AG04450 (cell line): Measurements from ENCODE around the gene MRPL50. TPM values are rescaled to one million over a fixed set of nuclear protein-coding genes. Genes with fewer than 3 reads are reported as not detected.

Experiments
- CTCF ChIA-PET: fragments of 300-600, 350-600 bp; formaldehyde crosslinking; extraction: SDS; loops from one replicate; lab custom pipeline; 2022; ENCODE audit warnings: antibody characterized with exemption, inconsistent platforms; lab: Charles Lee
- POLR2A ChIA-PET: fragments of 350-600 bp; formaldehyde crosslinking; extraction: SDS; loops from one replicate; lab custom pipeline; 2021; ENCODE audit warnings: antibody characterized with exemption, inconsistent platforms; lab: Yijun Ruan, JAX
- DNase-seq: peaks from one replicate; pipeline ENCODE4 v3.0.0-alpha.2; 2011; ENCODE audit warnings: low read depth, low spot score
- H3K27ac ChIP-seq: one replicate; pipeline ENCODE4 v1.5.1; 2012; ENCODE audit warnings: low read depth, low read length, control low read depth
- H3K27me3 ChIP-seq: one replicate; pipeline ENCODE4 v1.6.0; 2012; ENCODE audit warnings: low read length; ENCODE audit not compliant: control insufficient read depth, insufficient read depth
- H3K4me3 ChIP-seq: 2 replicates; pipeline ENCODE4 v1.5.1; 2011; ENCODE audit warnings: mild to moderate bottlenecking, low read depth, low read length, control low read depth
- H3K9me3 ChIP-seq: 2 replicates; pipeline ENCODE4 v1.5.1; 2012; ENCODE audit warnings: low read length; ENCODE audit not compliant: control insufficient read depth, insufficient read depth
- polyA minus RNA-seq: library from RNA; depleted of rRNA, polyadenylated mRNA; stranded (reverse); fragments of >200 nt; gene quantifications from 2 replicates; pipeline ENCODE4 v1.2.3, GENCODE V29; 2011; rRNA and poly(A)+ RNA removed
- polyA plus RNA-seq: library from polyadenylated mRNA; depleted of rRNA; stranded (reverse); fragments of >200 nt; gene quantifications from 2 replicates; pipeline ENCODE4 v1.2.3, GENCODE V29; 2011; rRNA removed
- TF ChIP-seq, protein P1 (sequence below): IDR thresholded peaks from 2 replicates; pipeline ENCODE4 v1.5.1; 2011; ENCODE audit warnings: low read depth, low read length, control low read depth, inconsistent platforms

The MRPL50 gene
- polyA plus RNA-seq (12.0 and 15.0 TPM in 2 replicates), polyA minus RNA-seq (0.87 and 2.2 TPM in 2 replicates)

DNA sequence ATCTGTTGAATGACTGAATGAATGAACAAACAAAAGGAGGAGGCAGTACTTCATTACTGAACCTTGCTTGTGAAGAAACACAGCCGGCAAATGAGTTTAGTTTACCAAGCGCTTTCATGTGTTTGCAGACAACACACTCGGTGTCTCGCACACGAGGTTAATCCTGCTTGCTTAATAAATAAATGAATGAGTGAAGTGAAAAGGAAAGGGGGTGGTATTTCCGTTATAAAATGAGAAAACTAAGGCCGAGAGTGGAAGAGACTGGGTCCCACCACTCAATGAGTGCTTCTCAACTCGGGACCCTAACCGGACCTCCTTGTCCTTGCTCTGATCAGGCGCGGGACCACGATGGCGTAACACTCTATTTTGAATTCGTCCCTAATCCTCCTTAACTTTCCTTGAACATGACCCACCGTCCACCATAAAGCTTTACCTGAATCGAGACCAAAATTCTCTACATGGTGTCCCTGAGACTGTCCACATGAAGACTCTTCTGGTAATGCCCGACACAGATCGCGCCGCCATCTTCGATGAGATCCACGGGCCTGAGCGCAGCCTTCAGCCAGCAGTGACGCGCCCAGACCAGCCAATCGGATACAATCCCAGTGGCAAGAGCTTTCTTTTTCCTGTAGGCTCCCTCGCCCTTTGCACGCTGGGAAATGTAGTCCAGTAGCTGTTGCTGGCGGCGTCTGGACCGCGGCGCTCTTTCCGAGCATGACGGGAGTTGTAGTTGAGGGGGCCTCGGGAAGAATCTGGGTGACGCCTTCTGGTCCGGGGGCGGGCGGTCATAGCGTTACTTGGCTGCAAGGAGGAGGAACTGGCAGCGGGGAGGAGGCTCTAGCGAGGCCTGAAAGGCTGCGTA is at the start of gene MRPL50, which contains the start of gene ZNF189:
MRPL50 (minus strand) TSS at position 551 of the 862 bp plus-strand sequence; CDS start at position 525, 26 bp downstream.
ZNF189 (plus strand) TSS at position 784 of the 862 bp plus-strand sequence. CDS start 306 bp downstream, outside the sequence.
- Histone ChIP-seq H3K9me3 (peaks cover 4% of the 10 kb centered on the region; the same call in 1 of the 2 replicates), H3K4me3 (peak within 1 kb of the TSS; percentile 83), H3K27ac (peak within 1 kb of the TSS; percentile 81), H3K27me3 (no peaks in the 10 kb centered on the region)
- DNase-seq = peak; percentile 95
- TF ChIP-seq, protein P1, sequence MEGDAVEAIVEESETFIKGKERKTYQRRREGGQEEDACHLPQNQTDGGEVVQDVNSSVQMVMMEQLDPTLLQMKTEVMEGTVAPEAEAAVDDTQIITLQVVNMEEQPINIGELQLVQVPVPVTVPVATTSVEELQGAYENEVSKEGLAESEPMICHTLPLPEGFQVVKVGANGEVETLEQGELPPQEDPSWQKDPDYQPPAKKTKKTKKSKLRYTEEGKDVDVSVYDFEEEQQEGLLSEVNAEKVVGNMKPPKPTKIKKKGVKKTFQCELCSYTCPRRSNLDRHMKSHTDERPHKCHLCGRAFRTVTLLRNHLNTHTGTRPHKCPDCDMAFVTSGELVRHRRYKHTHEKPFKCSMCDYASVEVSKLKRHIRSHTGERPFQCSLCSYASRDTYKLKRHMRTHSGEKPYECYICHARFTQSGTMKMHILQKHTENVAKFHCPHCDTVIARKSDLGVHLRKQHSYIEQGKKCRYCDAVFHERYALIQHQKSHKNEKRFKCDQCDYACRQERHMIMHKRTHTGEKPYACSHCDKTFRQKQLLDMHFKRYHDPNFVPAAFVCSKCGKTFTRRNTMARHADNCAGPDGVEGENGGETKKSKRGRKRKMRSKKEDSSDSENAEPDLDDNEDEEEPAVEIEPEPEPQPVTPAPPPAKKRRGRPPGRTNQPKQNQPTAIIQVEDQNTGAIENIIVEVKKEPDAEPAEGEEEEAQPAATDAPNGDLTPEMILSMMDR = no peak
- CTCF ChIA-PET = interaction anchor here (1.0 to 3.3 kb wide), 4 partner anchors 10 to 86 kb away, joined by 3 to 31 read pairs (median 5); no protein-coding TSS in a partner anchor
- POLR2A ChIA-PET = interaction anchor here (0.6 to 1.1 kb wide), 6 partner anchors 9 to 1533 kb away, joined by 3 to 5 read pairs (median 4); partner anchors contain the start of gene RNF20

GRCh38 chr9:101446732-101447131 is 48.3 kb upstream of the MRPL50 start:
- POLR2A ChIA-PET = no interaction called here
- DNase-seq = no peak
- CTCF ChIA-PET = interaction anchor here (1.4 to 1.6 kb wide), 2 partner anchors 13 to 121 kb away, joined by 6 to 19 read pairs; no protein-coding TSS in a partner anchor
- Histone ChIP-seq H3K4me3 (no peak overlapping the region), H3K27me3 (peaks cover 4% of the 10 kb centered on the region), H3K9me3 (no peaks in the 10 kb centered on the region; the same call in 1 of the 2 replicates), H3K27ac (no peak overlapping the region)
- TF ChIP-seq, protein P1 = no peak

- ChIA-PET POLR2A (no interaction called here), CTCF (interaction anchor here (1.2 to 1.6 kb wide), 3 partner anchors 15 to 122 kb away, joined by 3 to 19 read pairs (median 6); no protein-coding TSS in a partner anchor)
- H3K4me3 ChIP-seq = peak overlapping the region; percentile 27
- H3K27ac ChIP-seq = no peak overlapping the region
- no peak for DNase-seq
- TF ChIP-seq, protein P1 = no peak
- H3K27me3 ChIP-seq = peaks cover 4% of the 10 kb centered on the region
- H3K9me3 ChIP-seq = no peaks in the 10 kb centered on the region; the same call in 1 of the 2 replicates
Observed at GRCh38 chr9:101445353-101446029, 47.1 kb upstream of the MRPL50 start.

- H3K27me3 ChIP-seq = peaks cover 4% of the 10 kb centered on the region
- no peak overlapping the region for H3K27ac ChIP-seq
- H3K9me3 ChIP-seq = no peaks in the 10 kb centered on the region; the same call in 1 of the 2 replicates
- CTCF ChIA-PET = interaction anchor here (0.7 to 1.4 kb wide), 2 partner anchors 15 to 18 kb away, joined by 3 to 4 read pairs; no protein-coding TSS in a partner anchor
- DNase-seq = no peak
- POLR2A ChIA-PET = no interaction called here
- TF ChIP-seq, protein P1 = no peak
- H3K4me3 ChIP-seq = no peak overlapping the region
Observed at GRCh38 chr9:101443364-101443771, 45.0 kb upstream of the MRPL50 start.
